Transverse colon (tissue), 4 donors: ENCODE data around the gene AIF1. TPM values are rescaled to one million over a fixed set of nuclear protein-coding genes. Genes with fewer than 3 reads are reported as not detected.
"Not testable (repeated sequence)": the region's sequence is repeated elsewhere in the genome, so short reads cannot be mapped to it uniquely, and the experiment has no call there.

Experiments used
- DNase-seq: peaks from one replicate; pipeline ENCODE4 v3.0.0-alpha.2; 2019
- H3K27ac ChIP-seq, 4 donors: fragments of 200-600 bp; sonication (generic); 2 replicates each; pipeline ENCODE4 v1.5.1; 2016 to 2018; ENCODE audit warnings: inconsistent platforms in 4 of 4
- H3K27me3 ChIP-seq: fragments of 200-600 bp; sonication (generic); 2 replicates; pipeline ENCODE4 v1.5.1; 2017; ENCODE audit warnings: inconsistent platforms
- H3K36me3 ChIP-seq, 4 donors: fragments of 200-600 bp; sonication (generic); 2 replicates each; pipeline ENCODE4 v1.5.1; 2017 to 2019; ENCODE audit warnings: inconsistent platforms in 4 of 4
- H3K4me1 ChIP-seq, 4 donors: fragments of 200-600 bp; sonication (generic); 2 replicates each; pipeline ENCODE4 v1.5.1; 2017 to 2020; ENCODE audit warnings: inconsistent platforms in 4 of 4
- H3K4me3 ChIP-seq, 4 donors: fragments of 200-600 bp; sonication (generic); 1 replicate in 1 of 4; 2 replicates in 3 of 4; pipeline versions ENCODE4 v1.5.1 to v1.6.1; 2017 to 2019; ENCODE audit warnings: inconsistent platforms in 4 of 4
- H3K9me3 ChIP-seq, 2 donors: fragments of 200-600 bp; sonication (generic); 2 replicates each; pipeline ENCODE4 v1.5.1; 2017 to 2019; ENCODE audit warnings: inconsistent platforms in 2 of 2
- CTCF ChIP-seq, 5 experiments: fragments of 200-600 bp in 3 of 5; fragments of 450-650 bp in 2 of 5; sonication (generic) in 3 of 5; IDR thresholded peaks; 1 replicate in 2 of 5; 2 replicates in 3 of 5; pipeline ENCODE4 v1.5.1; 2016 to 2017; ENCODE audit warnings: antibody characterized with exemption in 5 of 5, inconsistent platforms in 3 of 5, mild to moderate bottlenecking in 2 of 5, moderate library complexity in 1 of 5
- EP300 ChIP-seq: sonication (generic); formaldehyde crosslinking; IDR thresholded peaks from one replicate; pipeline ENCODE4 v1.6.1; 2017; ENCODE audit warnings: antibody characterized with exemption, low read depth
- POLR2A ChIP-seq: fragments of 450-650 bp; IDR thresholded peaks from one replicate; pipeline ENCODE4 v1.6.1; 2016; ENCODE audit warnings: antibody characterized with exemption, mild to moderate bottlenecking, moderate library complexity
- POLR2AphosphoS5 ChIP-seq, 3 donors: sonication (generic); formaldehyde crosslinking; IDR thresholded peaks; one replicate each; pipeline ENCODE4 v1.6.1; 2016; ENCODE audit warnings: antibody characterized with exemption in 3 of 3
- WGBS, 2 donors: methylation state at CpG; one replicate each; pipeline ENCODE4 v1.1.5; 2018; ENCODE audit warnings: low coverage in 1 of 2; 5-methylcytosine and 5-hydroxymethylcytosine counted together
- in situ Hi-C, 4 donors: fragments of 200-750 bp; cut with MboI; loops; one replicate each; pipeline versions ENCODE4 v1.15.0 to v1.15.1; 2017; ENCODE audit warnings: low sequenced_read_pairs in 3 of 4, low pct_ligation_motif_present in 1 of 4, low pct_unique_long_range_greater_than_20kb in 1 of 4
- intact Hi-C: fragments of 100-400 bp; cut with DNase I; formaldehyde crosslinking; loops from one replicate; pipeline ENCODE4 v1.15.1; 2023; ENCODE audit warnings: low total_unique reads
- total RNA-seq, 4 donors: library from RNA; depleted of rRNA; stranded (reverse); fragments of >200 nt; gene quantifications; one replicate each; pipeline ENCODE4 v1.1.0, GENCODE V29; 2016

Gene AIF1
- total RNA-seq, 4 donors from 2014 or later, result 9.4 to 19.5 (median 17.3) TPM; not detected in 1

DNA sequence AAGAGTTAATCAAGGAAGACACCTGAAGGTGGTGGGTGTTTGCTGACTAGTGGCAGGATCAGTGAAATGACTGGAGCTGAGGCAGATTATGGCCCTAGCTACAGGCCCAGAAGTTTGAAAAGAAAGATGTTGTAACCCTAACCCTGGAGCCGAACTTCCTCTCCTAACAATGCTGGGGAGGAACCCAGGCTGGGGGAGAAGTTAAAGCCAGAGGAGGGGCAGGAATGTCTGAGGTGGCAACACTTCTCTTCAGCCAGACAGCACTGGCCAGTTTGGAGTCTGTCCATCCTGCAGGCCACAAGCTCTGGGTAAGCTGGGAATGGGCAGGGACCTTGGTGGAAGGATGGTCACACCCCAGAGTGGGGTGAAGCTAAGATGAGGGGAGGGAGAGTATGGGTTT lies 29.0 kb upstream of the AIF1 start, which contains the start of gene LST1:
TSS of gene LST1 (plus strand) at position 270 of the 400 bp plus-strand sequence. CDS start 1,023 bp downstream, outside the sequence.
- intact Hi-C loops, result no loop called here
- Histone ChIP-seq H3K4me3 (no peak within 1 kb of the TSS), H3K27ac (peak within 1 kb of the TSS; percentile 52 to 69 (median 58)), H3K27me3 (peaks cover 7% of the 10 kb centered on the region), H3K4me1 (peaks cover 3 to 39% (median 5%) of the 10 kb centered on the region in 4 donors), H3K9me3 (no peaks in the 10 kb centered on the region), H3K36me3 (no peaks in the 10 kb centered on the region)
- WGBS, 2 donors, result 50 to 64% methylated on average over 1 of the region's 1 CpG
- DNase-seq, result no peak
- no peak for TF ChIP-seq POLR2AphosphoS5 (IDR thresholded peaks at IDR 0.05)
- TF ChIP-seq EP300, result no peak
- no peak for TF ChIP-seq POLR2A
- no peak for TF ChIP-seq CTCF (IDR thresholded peaks at IDR 0.05)
- in situ Hi-C loops, result no loop called here

GRCh38 chr6:31586599-31587281 lies 28.3 kb upstream of the AIF1 start:
- WGBS, 2 donors, result 64% methylated on average over 9 of the region's 9 CpGs; no CpG with 5 or more reads in 1 of the 2 donors
- no peaks in the 10 kb centered on the region for H3K36me3 ChIP-seq
- no peak overlapping the region for H3K4me3 ChIP-seq
- TF ChIP-seq POLR2A (no peak), POLR2AphosphoS5 (IDR thresholded peaks at IDR 0.05) (no peak)
- in situ Hi-C loops (no loop called here), intact Hi-C loops (no loop called here)
- peak; percentile 24 for DNase-seq
- no peaks in the 10 kb centered on the region for H3K9me3 ChIP-seq
- peaks cover under 1 to 32% (median 3%) of the 10 kb centered on the region in 4 donors for H3K4me1 ChIP-seq
- peak overlapping the region; percentile 52 to 69 (median 58) for H3K27ac ChIP-seq
- no peaks in the 10 kb centered on the region for H3K27me3 ChIP-seq

DNA sequence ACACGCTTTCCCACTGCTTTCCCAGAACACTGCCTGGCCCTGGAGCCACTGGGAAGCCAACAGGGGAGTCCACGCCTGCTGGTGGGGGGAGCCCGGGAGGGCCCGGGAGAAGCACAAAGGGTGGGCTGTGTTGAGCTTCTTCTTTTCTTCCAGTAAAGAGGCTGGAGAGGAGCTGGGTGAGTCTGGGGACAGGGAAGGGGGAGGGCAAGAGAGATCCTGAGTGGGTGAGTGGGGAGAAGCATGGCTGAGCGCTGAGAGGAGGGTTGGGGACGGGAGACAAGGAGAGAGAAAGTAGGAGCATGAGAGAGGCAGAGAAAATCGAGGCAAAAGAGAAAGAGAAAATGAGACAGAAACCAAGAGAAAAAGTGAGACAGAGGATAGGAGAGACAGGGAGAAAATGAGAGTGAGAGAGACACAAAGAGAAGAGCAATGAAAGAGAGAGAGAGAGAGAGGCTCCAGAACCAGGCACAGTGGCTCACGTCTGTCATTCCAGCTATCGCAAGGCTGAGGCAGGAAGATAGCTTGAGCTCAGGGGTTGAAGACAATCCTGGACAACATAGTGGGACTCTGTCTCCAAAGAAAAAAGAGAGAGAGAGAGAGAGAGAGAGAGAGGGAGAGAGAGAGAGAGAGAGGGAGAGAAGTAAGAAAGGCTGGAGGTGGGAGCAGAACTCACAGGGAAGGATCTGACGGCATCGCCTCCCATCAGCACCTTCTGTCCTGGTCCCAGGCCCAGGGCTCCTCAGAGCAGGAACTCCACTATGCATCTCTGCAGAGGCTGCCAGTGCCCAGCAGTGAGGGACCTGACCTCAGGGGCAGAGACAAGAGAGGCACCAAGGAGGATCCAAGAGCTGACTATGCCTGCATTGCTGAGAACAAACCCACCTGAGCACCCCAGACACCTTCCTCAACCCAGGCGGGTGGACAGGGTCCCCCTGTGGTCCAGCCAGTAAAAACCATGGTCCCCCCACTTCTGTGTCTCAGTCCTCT lies 26.9 kb upstream of the AIF1 start:
- peak overlapping the region in 1 of 4 donors; percentile 9 for H3K4me3 ChIP-seq
- no peaks in the 10 kb centered on the region for H3K27me3 ChIP-seq
- H3K4me1 ChIP-seq, result peaks cover 0 to 21% (median 0%) of the 10 kb centered on the region in 4 donors
- 59 to 61% methylated on average over 4 to 12 of the region's 12 CpGs for WGBS, 2 donors
- no peak for TF ChIP-seq POLR2AphosphoS5 (IDR thresholded peaks at IDR 0.05)
- TF ChIP-seq POLR2A, result no peak
- no peak for TF ChIP-seq CTCF (IDR thresholded peaks at IDR 0.05)
- no peak for TF ChIP-seq EP300
- H3K36me3 ChIP-seq, result no peaks in the 10 kb centered on the region
- H3K9me3 ChIP-seq, result no peaks in the 10 kb centered on the region
- DNase-seq, result no peak
- intact Hi-C loops (no loop called here), in situ Hi-C loops (no loop called here)
- H3K27ac ChIP-seq, result peak overlapping the region; percentile 51 to 69 (median 57)

DNA sequence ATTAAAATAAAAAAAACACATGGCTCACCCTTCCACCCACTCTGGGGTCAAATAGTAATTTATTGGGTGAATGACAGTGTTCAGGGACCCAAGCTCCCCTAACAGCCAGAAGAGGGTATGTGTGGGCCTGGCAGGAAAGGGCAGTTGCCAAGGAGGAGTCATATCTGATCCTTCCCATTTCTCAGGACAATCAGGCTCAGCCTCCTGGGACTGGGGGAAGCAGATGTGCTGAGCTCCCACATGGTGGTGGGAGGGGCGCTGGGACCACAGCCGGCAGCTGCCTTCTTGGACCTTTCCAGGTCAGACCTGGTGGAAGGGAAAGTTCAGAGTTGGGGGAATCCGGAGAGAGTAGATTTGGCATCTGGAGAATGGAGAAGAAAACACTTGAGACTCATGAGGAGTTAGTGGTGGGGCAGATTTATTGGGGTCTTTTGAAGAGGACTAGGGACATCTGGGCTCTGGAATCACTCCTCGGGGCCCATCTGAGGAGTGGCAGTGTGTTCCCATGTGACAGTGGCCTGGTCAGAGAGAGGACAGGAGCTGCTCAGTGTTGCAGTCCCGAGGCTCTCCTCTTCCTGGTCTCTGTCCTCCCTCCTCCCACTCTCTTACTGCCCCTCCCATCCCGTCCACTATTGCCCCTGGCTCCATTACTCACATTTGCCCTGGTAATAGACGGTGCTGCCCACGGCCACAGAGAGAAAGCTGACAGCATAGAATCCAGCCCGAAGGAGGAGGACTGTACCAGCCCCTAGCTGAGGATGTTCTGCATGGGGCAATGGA lies 26.0 kb upstream of the AIF1 start:
- H3K4me1 ChIP-seq, result peaks cover 0 to 21% (median 0%) of the 10 kb centered on the region in 4 donors
- no peak overlapping the region for H3K4me3 ChIP-seq
- no peaks in the 10 kb centered on the region for H3K9me3 ChIP-seq
- no peaks in the 10 kb centered on the region for H3K36me3 ChIP-seq
- 33 to 61% methylated on average over 2 to 9 of the region's 9 CpGs for WGBS, 2 donors
- in situ Hi-C loops (no loop called here), intact Hi-C loops (no loop called here)
- DNase-seq, result no peak
- no peak overlapping the region for H3K27ac ChIP-seq
- TF ChIP-seq POLR2AphosphoS5 (IDR thresholded peaks at IDR 0.05) (no peak), POLR2A (no peak), EP300 (no peak), CTCF (IDR thresholded peaks at IDR 0.05) (no peak)
- no peaks in the 10 kb centered on the region for H3K27me3 ChIP-seq

DNA sequence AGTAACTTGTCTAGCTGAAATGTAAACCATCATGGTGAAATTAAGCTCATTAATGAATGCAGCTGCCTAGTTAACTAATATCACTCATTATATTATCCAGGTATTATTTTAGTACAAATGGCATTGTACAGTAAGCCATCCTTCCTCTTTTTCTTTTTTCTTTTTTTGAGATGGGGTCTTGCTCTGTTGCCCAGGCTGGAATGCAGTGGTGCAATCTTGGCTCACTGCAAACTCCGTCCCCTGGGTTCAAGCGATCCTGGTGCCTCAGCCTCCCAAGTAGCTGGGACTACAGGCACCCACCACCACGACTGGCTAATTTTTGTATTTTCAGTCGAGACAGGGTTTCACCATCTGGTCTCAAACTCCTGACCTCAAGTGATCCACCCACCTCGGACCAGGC lies 24.3 kb upstream of the AIF1 start:
- 85% methylated on average over 5 of the region's 5 CpGs; no CpG with 5 or more reads in 1 of the 2 donors for WGBS, 2 donors
- H3K27ac ChIP-seq, intact Hi-C loops, H3K4me3 ChIP-seq, H3K9me3 ChIP-seq, H3K36me3 ChIP-seq, H3K27me3 ChIP-seq, DNase-seq: not testable (repeated sequence)
- in situ Hi-C loops, result loop anchor here in 1 of 4 donors (10.0 kb wide), 1 partner anchor 46 kb away; the partner anchor contains the start of genes ATP6V1G2, DDX39B and NFKBIL1
- peaks cover 0 to 12% (median 0%) of the 10 kb centered on the region in 4 donors for H3K4me1 ChIP-seq
